Effector memory CD4-positive, alpha-beta T cell (primary cell): ENCODE measurements around the gene ICE2.
"Not testable (repeated sequence)": the region's sequence is repeated elsewhere in the genome, so short reads cannot be mapped to it uniquely, and the experiment has no call there.

Experiments
- DNase-seq, 3 donors: peaks; one replicate each; pipeline ENCODE4 v3.0.0-alpha.2; 2020
- H3K27ac ChIP-seq: 2 replicates; pipeline ENCODE4 v1.7.0; 2013; ENCODE audit warnings: mild to moderate bottlenecking, low read length, moderate library complexity; ENCODE audit not compliant: insufficient read depth, poor library complexity, severe bottlenecking
- H3K27me3 ChIP-seq: replicated peaks from 2 replicates; pipeline ENCODE4 v1.7.0; 2013; ENCODE audit warnings: mild to moderate bottlenecking, low read length; ENCODE audit not compliant: insufficient read depth, control insufficient read depth, poor library complexity, severe bottlenecking
- H3K36me3 ChIP-seq: 2 replicates; pipeline ENCODE4 v1.7.0; 2013; ENCODE audit warnings: mild to moderate bottlenecking, low read length, moderate library complexity; ENCODE audit not compliant: control insufficient read depth, insufficient read depth
- H3K4me1 ChIP-seq: 2 replicates; pipeline ENCODE4 v1.7.0; 2013; ENCODE audit warnings: low read length, mild to moderate bottlenecking; ENCODE audit not compliant: control insufficient read depth, insufficient read depth, poor library complexity, severe bottlenecking
- H3K4me3 ChIP-seq: 2 replicates; pipeline ENCODE4 v1.7.0; 2013; ENCODE audit warnings: low read length, low read depth, mild to moderate bottlenecking; ENCODE audit not compliant: insufficient read depth, poor library complexity, severe bottlenecking
- H3K9me3 ChIP-seq: 2 replicates; pipeline ENCODE4 v1.7.0; 2013; ENCODE audit warnings: mild to moderate bottlenecking, low read length, moderate library complexity; ENCODE audit not compliant: control insufficient read depth

ICE2 gene

DNA sequence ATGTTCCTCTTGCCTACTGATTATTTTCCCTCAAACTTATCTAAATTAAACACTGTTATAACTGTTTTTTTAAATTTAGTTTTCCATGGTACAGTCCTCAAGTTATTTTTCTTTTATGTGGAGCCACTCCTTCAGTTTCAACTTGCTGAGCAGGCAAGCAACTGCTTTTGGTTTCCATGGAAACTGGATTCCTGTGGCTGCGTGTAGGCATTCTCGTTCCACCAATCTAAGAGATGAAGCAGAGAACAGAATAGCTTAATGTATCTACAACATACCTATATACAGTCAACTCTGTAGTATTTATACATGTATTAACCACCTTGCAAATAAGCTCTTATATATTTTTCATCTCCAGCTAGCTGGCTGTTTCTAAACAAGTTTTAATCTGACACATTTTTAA lies 55.4 kb downstream of the ICE2 start:
- Histone ChIP-seq H3K4me3 (no peak overlapping the region), H3K27me3 (no peaks in the 10 kb centered on the region), H3K4me1 (no peaks in the 10 kb centered on the region), H3K36me3 (peaks cover 7% of the 10 kb centered on the region), H3K27ac (no peak overlapping the region), H3K9me3 (no peaks in the 10 kb centered on the region)
- no peak for DNase-seq

- no peaks in the 10 kb centered on the region for H3K9me3 ChIP-seq
- H3K27me3 ChIP-seq, result no peaks in the 10 kb centered on the region
- DNase-seq, result no peak
- H3K36me3 ChIP-seq, result peaks cover 3% of the 10 kb centered on the region
- no peaks in the 10 kb centered on the region for H3K4me1 ChIP-seq
- H3K27ac ChIP-seq, result no peak overlapping the region
- H3K4me3 ChIP-seq, result no peak overlapping the region
Observed at GRCh38 chr15:60421544-60421943, 57.4 kb downstream of the ICE2 start.

DNA sequence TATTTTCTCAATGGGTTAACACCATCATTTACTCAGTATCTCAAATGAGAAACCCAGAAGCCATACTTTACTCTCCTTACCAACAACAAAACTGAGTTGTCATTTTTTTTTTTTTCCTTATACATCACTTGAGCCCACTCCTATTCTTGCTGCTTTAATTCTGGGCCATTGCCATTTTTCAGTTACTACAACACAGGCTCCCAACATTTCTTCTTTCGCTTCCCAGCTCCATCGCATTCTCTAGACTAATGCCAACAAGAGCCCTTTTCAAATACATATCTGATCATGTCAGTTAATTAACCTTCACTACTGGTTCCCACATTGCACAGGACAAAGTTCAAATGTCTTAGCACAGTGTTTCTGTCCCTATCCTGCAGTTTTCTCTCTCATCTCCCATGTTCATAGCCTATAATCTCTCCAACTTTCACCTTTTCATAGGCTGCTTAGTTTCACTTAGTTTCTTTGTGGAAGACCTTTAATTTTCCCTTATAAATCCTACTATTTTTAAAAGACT lies 58.7 kb downstream of the ICE2 start:
- DNase-seq, result no peak
- Histone ChIP-seq H3K27me3 (no peaks in the 10 kb centered on the region), H3K4me3 (no peak overlapping the region), H3K9me3 (no peaks in the 10 kb centered on the region), H3K27ac (no peak overlapping the region), H3K36me3 (peaks cover 3% of the 10 kb centered on the region), H3K4me1 (no peaks in the 10 kb centered on the region)

DNA sequence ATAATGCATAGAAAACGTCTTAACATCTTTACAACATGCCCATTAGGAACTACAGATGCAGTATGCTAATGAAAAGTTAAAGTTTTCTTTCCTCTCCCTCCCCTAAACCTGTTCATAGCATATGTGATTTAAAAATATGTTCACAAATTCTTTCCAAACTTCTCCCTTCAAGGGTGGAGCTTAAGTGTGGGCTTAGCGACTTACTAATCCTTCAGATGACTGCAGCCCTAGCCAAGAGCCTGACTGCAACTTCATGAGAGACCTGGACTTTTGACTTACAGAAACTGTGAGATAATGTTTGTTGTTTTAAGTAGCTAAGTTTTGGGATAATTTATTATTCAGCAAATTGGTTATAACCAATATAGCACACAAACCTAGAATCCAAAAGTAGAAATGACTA lies 59.2 kb downstream of the ICE2 start:
- H3K4me3 ChIP-seq, result no peak overlapping the region
- H3K9me3 ChIP-seq, result no peaks in the 10 kb centered on the region
- H3K4me1 ChIP-seq, result no peaks in the 10 kb centered on the region
- no peaks in the 10 kb centered on the region for H3K27me3 ChIP-seq
- peaks cover 3% of the 10 kb centered on the region for H3K36me3 ChIP-seq
- H3K27ac ChIP-seq, result no peak overlapping the region
- no peak for DNase-seq

GRCh38 chr15:60418096-60418495 lies 60.8 kb downstream of the ICE2 start:
- DNase-seq, result no peak
- H3K4me1 ChIP-seq, result no peaks in the 10 kb centered on the region
- H3K9me3 ChIP-seq, result no peaks in the 10 kb centered on the region
- H3K4me3 ChIP-seq, result no peak overlapping the region
- H3K36me3 ChIP-seq, result peaks cover 3% of the 10 kb centered on the region
- H3K27me3 ChIP-seq, result no peaks in the 10 kb centered on the region
- no peak overlapping the region for H3K27ac ChIP-seq

DNA sequence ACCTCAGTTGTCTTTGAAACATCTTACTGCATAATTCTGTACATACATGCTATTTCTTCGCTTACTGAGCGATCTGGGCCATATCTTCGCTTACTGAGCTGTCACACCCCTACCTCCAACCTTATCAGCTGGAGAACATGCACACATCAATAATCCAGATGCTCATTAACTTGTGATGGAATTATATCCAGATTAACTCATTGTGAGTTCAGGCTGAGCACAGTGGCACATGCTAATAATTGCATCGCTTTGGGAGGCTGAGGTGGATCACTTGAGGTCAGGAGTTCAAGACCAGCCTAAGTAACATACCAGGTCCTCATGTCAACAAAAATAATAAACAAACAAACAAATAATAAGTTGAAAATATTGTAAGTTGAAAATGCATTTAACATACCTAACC lies 61.8 kb downstream of the ICE2 start:
- Histone ChIP-seq H3K9me3 (no peaks in the 10 kb centered on the region), H3K27me3 (no peaks in the 10 kb centered on the region), H3K36me3 (peaks cover 2% of the 10 kb centered on the region), H3K4me3 (no peak overlapping the region), H3K4me1 (no peaks in the 10 kb centered on the region), H3K27ac (no peak overlapping the region)
- DNase-seq, result no peak

DNA sequence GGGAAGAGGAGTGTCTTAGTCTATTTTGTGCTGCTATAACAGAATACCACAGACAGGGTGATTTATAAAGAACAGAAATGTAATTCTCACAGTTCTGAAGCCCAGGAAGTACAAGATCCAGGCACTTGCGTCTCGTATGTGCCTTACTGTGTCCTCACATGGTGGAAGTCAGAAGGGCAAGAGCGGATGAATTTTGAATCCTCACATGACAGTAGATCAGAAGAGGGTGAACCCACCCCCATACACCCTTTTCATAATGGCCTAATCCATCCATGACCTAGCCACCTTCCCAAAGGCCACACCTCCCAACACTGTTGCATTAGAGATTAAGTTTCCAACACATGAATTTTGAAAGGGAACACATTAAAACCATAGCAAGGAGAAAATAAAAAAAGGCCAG lies 62.5 kb downstream of the ICE2 start:
- H3K27ac ChIP-seq, result no peak overlapping the region
- no peak for DNase-seq
- no peaks in the 10 kb centered on the region for H3K36me3 ChIP-seq
- no peaks in the 10 kb centered on the region for H3K4me1 ChIP-seq
- no peak overlapping the region for H3K4me3 ChIP-seq
- H3K9me3 ChIP-seq, result no peaks in the 10 kb centered on the region
- H3K27me3 ChIP-seq, result no peaks in the 10 kb centered on the region

GRCh38 chr15:60414016-60414682 lies 64.8 kb downstream of the ICE2 start:
- no peak for DNase-seq
- Histone ChIP-seq H3K36me3 (no peaks in the 10 kb centered on the region), H3K27ac (no peak overlapping the region), H3K9me3 (no peaks in the 10 kb centered on the region), H3K4me3 (no peak overlapping the region), H3K4me1 (no peaks in the 10 kb centered on the region), H3K27me3 (no peaks in the 10 kb centered on the region)

DNA sequence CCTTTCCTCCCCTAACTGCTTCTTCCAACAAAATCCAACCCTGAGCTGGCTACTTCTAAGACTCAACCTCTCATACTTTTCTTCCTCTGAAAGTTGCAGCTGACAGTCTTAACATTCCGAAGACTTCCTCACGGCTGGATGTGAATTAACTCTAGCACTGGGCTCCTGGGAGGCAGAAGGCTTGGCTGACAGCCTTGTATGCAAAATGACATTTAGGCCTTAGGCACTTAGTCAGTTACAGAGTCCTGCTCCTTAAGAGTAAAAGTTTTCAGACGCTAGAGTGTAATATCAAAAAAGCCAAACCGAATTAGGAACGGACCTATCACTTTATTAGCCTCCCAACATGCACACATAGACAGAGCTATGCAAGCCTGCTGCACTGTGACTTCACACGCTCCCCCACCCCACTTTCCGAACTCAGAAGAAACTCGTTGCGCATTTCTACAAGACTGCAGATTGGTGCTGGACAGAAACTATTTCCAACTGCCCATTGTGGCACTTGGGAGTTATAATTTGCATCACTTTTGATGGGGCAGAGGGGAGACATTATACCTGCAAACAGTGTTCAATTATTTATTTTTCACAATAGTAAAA lies 65.6 kb downstream of the ICE2 start:
- H3K4me3 ChIP-seq, result no peak overlapping the region
- no peak for DNase-seq
- peaks cover 5% of the 10 kb centered on the region for H3K4me1 ChIP-seq
- H3K27me3 ChIP-seq, result no peaks in the 10 kb centered on the region
- no peaks in the 10 kb centered on the region for H3K36me3 ChIP-seq
- no peaks in the 10 kb centered on the region for H3K9me3 ChIP-seq
- H3K27ac ChIP-seq, result no peak overlapping the region

GRCh38 chr15:60412807-60413206 lies 66.1 kb downstream of the ICE2 start:
- H3K27me3 ChIP-seq, DNase-seq, H3K36me3 ChIP-seq, H3K9me3 ChIP-seq, H3K4me3 ChIP-seq, H3K27ac ChIP-seq, H3K4me1 ChIP-seq: not testable (repeated sequence)
